PC-9 (cell line): ENCODE measurements around the gene TBC1D22A. TPM values are rescaled to one million over a fixed set of nuclear protein-coding genes. Genes with fewer than 3 reads are reported as not detected.

ENCODE experiments used
- BruUV-seq: library from RNA; stranded (reverse); fragments of 400-500 nt; replicated peaks from 2 replicates; lab custom pipeline; 2021; lab: Mats Ljungman, UMichigan
- CTCF ChIA-PET: fragments of 300-600 bp; sonication (Branson Sonifier 250); formaldehyde crosslinking; loops from one replicate; lab custom pipeline; 2022; ENCODE audit warnings: antibody characterized with exemption; lab: Charles Lee
- POLR2A ChIA-PET: fragments of 300-600 bp; sonication (Branson Sonifier 250); formaldehyde crosslinking; loops from one replicate; lab custom pipeline; 2022; ENCODE audit warnings: antibody characterized with exemption; ENCODE audit not compliant: unreplicated experiment; lab: Charles Lee
- DNase-seq, 2 experiments: peaks; one replicate each; pipeline versions ENCODE4 v3.0.0 to v3.0.0-alpha.2; 2015 to 2022; ENCODE audit warnings: mixed read lengths in 1 of 2
- H2AFZ ChIP-seq: fragments of 200-600 bp; sonication (generic); 2 replicates; pipeline ENCODE4 v1.8.1; 2017; ENCODE audit warnings: antibody characterized with exemption
- H3F3A ChIP-seq: fragments of 200-600 bp; sonication (generic); 2 replicates; pipeline ENCODE4 v1.8.1; 2017; ENCODE audit warnings: antibody characterized with exemption, mild to moderate bottlenecking, low read depth; ENCODE audit not compliant: insufficient read depth
- H3K27ac ChIP-seq: fragments of 200-600 bp; sonication (generic); 2 replicates; pipeline ENCODE4 v1.6.1; 2016; ENCODE audit warnings: mixed run types
- H3K27me3 ChIP-seq: fragments of 200-600 bp; sonication (generic); 2 replicates; pipeline ENCODE4 v1.6.1; 2016; ENCODE audit warnings: low read depth, mixed run types; ENCODE audit not compliant: insufficient read depth
- H3K36me3 ChIP-seq: fragments of 200-600 bp; sonication (generic); 2 replicates; pipeline ENCODE4 v1.6.1; 2016; ENCODE audit warnings: low read depth, mixed run types
- H3K4me1 ChIP-seq: fragments of 200-600 bp; sonication (generic); replicated peaks from 2 replicates; pipeline ENCODE4 v1.6.1; 2016; ENCODE audit warnings: mixed run types; ENCODE audit not compliant: insufficient read depth
- H3K4me2 ChIP-seq: fragments of 200-600 bp; sonication (generic); 2 replicates; pipeline ENCODE4 v1.6.1; 2017; ENCODE audit warnings: mixed run types
- H3K4me3 ChIP-seq: fragments of 200-600 bp; sonication (generic); 2 replicates; pipeline ENCODE4 v1.6.1; 2016; ENCODE audit warnings: mixed run types
- H3K79me2 ChIP-seq: fragments of 200-600 bp; sonication (generic); 2 replicates; pipeline ENCODE4 v1.6.1; 2017; ENCODE audit warnings: low read depth, mixed run types
- H3K9me2 ChIP-seq: fragments of 200-600 bp; sonication (generic); 2 replicates; pipeline ENCODE4 v1.8.1; 2017; ENCODE audit warnings: mild to moderate bottlenecking; ENCODE audit not compliant: insufficient read depth
- H3K9me3 ChIP-seq: fragments of 200-600 bp; sonication (generic); 2 replicates; pipeline ENCODE4 v1.8.1; 2016; ENCODE audit warnings: low read depth; ENCODE audit not compliant: insufficient read depth
- H4K20me1 ChIP-seq: fragments of 200-600 bp; sonication (generic); 2 replicates; pipeline ENCODE4 v1.8.1; 2017; ENCODE audit not compliant: insufficient read depth
- CTCF ChIP-seq: fragments of 200-600 bp; sonication (generic); conservative IDR thresholded peaks from 2 replicates; pipeline ENCODE4 v1.6.1; 2017; ENCODE audit warnings: mixed run types, antibody characterized with exemption, mild to moderate bottlenecking, moderate library complexity
- EZH2 ChIP-seq: fragments of 200-600 bp; sonication (generic); IDR thresholded peaks from 2 replicates; pipeline ENCODE4 v1.8.0; 2017; ENCODE audit warnings: antibody characterized with exemption, low read depth
- intact Hi-C: fragments of 100-400 bp; cut with micrococcal nuclease; formaldehyde crosslinking; loops from one replicate; pipeline ENCODE4 v1.10.0; 2022; ENCODE audit not compliant: unreplicated experiment
- total RNA-seq: library from RNA; stranded (reverse); gene quantifications from 2 replicates; pipeline ENCODE4 v1.2.3, GENCODE V29; 2021

TBC1D22A gene
- total RNA-seq, 1 experiment from 2014 or later = 40.3 TPM

GRCh38 chr22:47157093-47157420, 394.6 kb downstream of the TBC1D22A start:
- H2AFZ ChIP-seq = no peak overlapping the region
- H3K36me3 ChIP-seq = no peaks in the 10 kb centered on the region
- CTCF ChIA-PET = no interaction called here
- H3K9me2 ChIP-seq = no peaks in the 10 kb centered on the region
- DNase-seq = no peak
- no peaks in the 10 kb centered on the region for H3K9me3 ChIP-seq
- H3K4me1 ChIP-seq = no peaks in the 10 kb centered on the region
- intact Hi-C loops = no loop called here
- TF ChIP-seq EZH2 (no peak), CTCF (no peak)
- H3K27me3 ChIP-seq = no peaks in the 10 kb centered on the region
- H3K4me2 ChIP-seq = no peak overlapping the region
- H3K27ac ChIP-seq = no peak overlapping the region
- BruUV-seq = no TSS peak
- 0 out of 2 replicates have a peak, but pooled peaks cover 7% of the 10 kb centered on the region for H3F3A ChIP-seq
- POLR2A ChIA-PET = no interaction called here
- H3K79me2 ChIP-seq = no peaks in the 10 kb centered on the region
- H3K4me3 ChIP-seq = no peak overlapping the region
- 0 out of 2 replicates have a peak, but pooled peaks cover 11% of the 10 kb centered on the region for H4K20me1 ChIP-seq

GRCh38 chr22:47157486-47158270, 395.2 kb downstream of the TBC1D22A start:
- TF ChIP-seq EZH2 = no peak
- H3K79me2 ChIP-seq = no peaks in the 10 kb centered on the region
- BruUV-seq = no TSS peak
- 0 out of 2 replicates have a peak, but pooled peaks cover 11% of the 10 kb centered on the region for H4K20me1 ChIP-seq
- H3K4me3 ChIP-seq = no peak overlapping the region
- no peaks in the 10 kb centered on the region for H3K4me1 ChIP-seq
- ChIA-PET POLR2A (no interaction called here), CTCF (no interaction called here)
- H3K27me3 ChIP-seq = no peaks in the 10 kb centered on the region
- H2AFZ ChIP-seq = no peak overlapping the region
- H3F3A ChIP-seq = 0 out of 2 replicates have a peak, but pooled peaks cover 7% of the 10 kb centered on the region
- DNase-seq = no peak
- intact Hi-C loops = no loop called here
- no peak overlapping the region for H3K27ac ChIP-seq
- H3K9me3 ChIP-seq = no peaks in the 10 kb centered on the region
- no peak overlapping the region for H3K4me2 ChIP-seq
- no peaks in the 10 kb centered on the region for H3K36me3 ChIP-seq
- H3K9me2 ChIP-seq = no peaks in the 10 kb centered on the region

- H3K4me3 ChIP-seq = no peak overlapping the region
- H3K79me2 ChIP-seq = no peaks in the 10 kb centered on the region
- TF ChIP-seq CTCF = no peak
- no peak for TF ChIP-seq EZH2
- H3K9me3 ChIP-seq = no peaks in the 10 kb centered on the region
- H4K20me1 ChIP-seq = peaks cover 7% of the 10 kb centered on the region; the same call in 1 of the 2 replicates
- no peak overlapping the region for H2AFZ ChIP-seq
- no peaks in the 10 kb centered on the region for H3K36me3 ChIP-seq
- intact Hi-C loops = no loop called here
- no peaks in the 10 kb centered on the region for H3K9me2 ChIP-seq
- POLR2A ChIA-PET = no interaction called here
- no peak for DNase-seq
- CTCF ChIA-PET = no interaction called here
- no peaks in the 10 kb centered on the region for H3K4me1 ChIP-seq
- H3K4me2 ChIP-seq = no peak overlapping the region
- H3K27me3 ChIP-seq = no peaks in the 10 kb centered on the region
- no peak overlapping the region for H3K27ac ChIP-seq
- 0 out of 2 replicates have a peak, but pooled peaks cover 7% of the 10 kb centered on the region for H3F3A ChIP-seq
- BruUV-seq = no TSS peak
These were observed 396.0 kb downstream of the TBC1D22A start for GRCh38 chr22:47158457-47158856.
